CD4-positive, alpha-beta memory T cell (primary cell): ENCODE data around the gene CMTM7. TPM values are rescaled to one million over a fixed set of nuclear protein-coding genes. Genes with fewer than 3 reads are reported as not detected.
A peak's percentile ranks its signal among the peaks of the same experiment; 100 is the strongest.

Source experiments
- CTCF ChIA-PET: fragments of 350-600 bp; sonication (Branson Sonifier 250); formaldehyde crosslinking; loops from one replicate; lab custom pipeline; 2021; ENCODE audit warnings: inconsistent platforms; ENCODE audit not compliant: partially characterized antibody; lab: Charles Lee
- POLR2A ChIA-PET: fragments of 350-600 bp; sonication (Branson Sonifier 250); formaldehyde crosslinking; loops from one replicate; lab custom pipeline; 2021; ENCODE audit not compliant: partially characterized antibody; lab: Charles Lee
- DNase-seq, 5 donors: peaks; one replicate each; pipeline versions ENCODE4 v3.0.0 to v3.0.0-alpha.2; 2020 to 2022; ENCODE audit warnings: mixed read lengths in 1 of 5
- H3K27ac ChIP-seq: one replicate; pipeline ENCODE4 v1.7.0; 2013; ENCODE audit warnings: low read depth, low read length
- H3K27me3 ChIP-seq: 2 replicates; pipeline ENCODE4 v1.7.0; 2013; ENCODE audit warnings: mild to moderate bottlenecking, low read length, moderate library complexity; ENCODE audit not compliant: insufficient read depth
- H3K36me3 ChIP-seq: 2 replicates; pipeline ENCODE4 v1.7.0; 2013; ENCODE audit warnings: mild to moderate bottlenecking, low read length, moderate library complexity; ENCODE audit not compliant: insufficient read depth
- H3K4me1 ChIP-seq: 2 replicates; pipeline ENCODE4 v1.7.0; 2013; ENCODE audit warnings: mild to moderate bottlenecking, low read length, moderate library complexity; ENCODE audit not compliant: insufficient read depth
- H3K4me3 ChIP-seq, 2 donors: one replicate each; pipeline ENCODE4 v1.7.0; 2013; ENCODE audit warnings: low read length in 2 of 2, mild to moderate bottlenecking in 1 of 2
- H3K9me3 ChIP-seq, 2 donors: one replicate each; pipeline ENCODE4 v1.7.0; 2013; ENCODE audit warnings: low read length in 2 of 2, control low read depth in 1 of 2; ENCODE audit not compliant: control insufficient read depth in 1 of 2
- H3K27ac Mint-ChIP-seq, 7 donors: one replicate each; pipeline ENCODE4 v1.8.0; 2020 to 2021; ENCODE audit warnings: mixed read lengths in 7 of 7, mild to moderate bottlenecking in 6 of 7, inconsistent platforms in 3 of 7, moderate library complexity in 3 of 7
- H3K27me3 Mint-ChIP-seq, 2 donors: one replicate each; pipeline ENCODE4 v1.8.0; 2020 to 2021; ENCODE audit warnings: mixed read lengths in 2 of 2
- H3K36me3 Mint-ChIP-seq, 2 donors: one replicate each; pipeline ENCODE4 v1.8.0; 2020 to 2021; ENCODE audit warnings: mixed read lengths in 2 of 2, inconsistent platforms in 1 of 2, mild to moderate bottlenecking in 1 of 2
- H3K4me1 Mint-ChIP-seq, 4 donors: one replicate each; pipeline ENCODE4 v1.8.0; 2020 to 2021; ENCODE audit warnings: mixed read lengths in 4 of 4, mild to moderate bottlenecking in 1 of 4
- H3K4me3 Mint-ChIP-seq, 8 donors: one replicate each; pipeline ENCODE4 v1.8.0; 2020 to 2021; ENCODE audit warnings: mixed read lengths in 8 of 8, mild to moderate bottlenecking in 7 of 8, moderate library complexity in 6 of 8, inconsistent platforms in 3 of 8
- H3K9me3 Mint-ChIP-seq, 8 donors: one replicate each; pipeline ENCODE4 v1.8.0; 2020 to 2021; ENCODE audit warnings: mixed read lengths in 8 of 8, mild to moderate bottlenecking in 5 of 8, inconsistent platforms in 3 of 8, moderate library complexity in 1 of 8
- intact Hi-C: fragments of 100-400 bp; cut with micrococcal nuclease; formaldehyde crosslinking; loops from one replicate; pipeline ENCODE4 v1.15.1; 2023
- polyA plus RNA-seq, 2 donors: library from polyadenylated mRNA; unstranded; fragments of 300-500 nt; fragmentation: Illumina TruSeq; gene quantifications; one replicate each; pipeline ENCODE4 v1.2.3, GENCODE V29; 2021
- total RNA-seq, 2 experiments: library from RNA; stranded (reverse); gene quantifications; one replicate each; pipeline ENCODE4 v1.2.3, GENCODE V29; 2021

The CMTM7 gene
- total and polyA plus RNA-seq, 4 experiments from 2014 or later: 44.2 to 137 (median 65.7) TPM

- H3K4me3 ChIP-seq: no peak overlapping the region
- intact Hi-C loops: no loop called here
- H3K27ac ChIP-seq: peak overlapping the region; percentile 18
- ChIA-PET POLR2A (interaction anchor here (0.8 to 20.1 kb wide), 8 partner anchors 7 to 49 kb away, joined by 3 to 415 read pairs (median 5); no protein-coding TSS in a partner anchor), CTCF (interaction anchor here (1.0 to 1.9 kb wide), 4 partner anchors 11 to 48 kb away, joined by 3 to 12 read pairs (median 4); no protein-coding TSS in a partner anchor)
- Mint-ChIP-seq H3K4me3 (peak overlapping the region in 7 of 8 donors; percentile 31 to 76 (median 70)), H3K27me3 (no peaks in the 10 kb centered on the region), H3K36me3 (peaks cover 0 to 2% of the 10 kb centered on the region in 2 donors), H3K27ac (peak overlapping the region; percentile 3 to 96 (median 92)), H3K4me1 (peaks cover 66 to 100% (median 89%) of the 10 kb centered on the region in 4 donors), H3K9me3 (no peaks in the 10 kb centered on the region)
- no peaks in the 10 kb centered on the region for H3K27me3 ChIP-seq
- no peaks in the 10 kb centered on the region for H3K36me3 ChIP-seq
- H3K9me3 ChIP-seq: no peaks in the 10 kb centered on the region
- no peak for DNase-seq
- peaks cover 94% of the 10 kb centered on the region for H3K4me1 ChIP-seq
Observed at GRCh38 chr3:32420126-32421038, 28.7 kb downstream of the CMTM7 start.

- intact Hi-C loops: no loop called here
- no peaks in the 10 kb centered on the region for H3K9me3 Mint-ChIP-seq
- POLR2A ChIA-PET: interaction anchor here (0.8 to 20.1 kb wide), 5 partner anchors 12 to 47 kb away, joined by 3 to 415 read pairs (median 5); no protein-coding TSS in a partner anchor
Observed at GRCh38 chr3:32421185-32421584, 29.5 kb downstream of the CMTM7 start.

DNA sequence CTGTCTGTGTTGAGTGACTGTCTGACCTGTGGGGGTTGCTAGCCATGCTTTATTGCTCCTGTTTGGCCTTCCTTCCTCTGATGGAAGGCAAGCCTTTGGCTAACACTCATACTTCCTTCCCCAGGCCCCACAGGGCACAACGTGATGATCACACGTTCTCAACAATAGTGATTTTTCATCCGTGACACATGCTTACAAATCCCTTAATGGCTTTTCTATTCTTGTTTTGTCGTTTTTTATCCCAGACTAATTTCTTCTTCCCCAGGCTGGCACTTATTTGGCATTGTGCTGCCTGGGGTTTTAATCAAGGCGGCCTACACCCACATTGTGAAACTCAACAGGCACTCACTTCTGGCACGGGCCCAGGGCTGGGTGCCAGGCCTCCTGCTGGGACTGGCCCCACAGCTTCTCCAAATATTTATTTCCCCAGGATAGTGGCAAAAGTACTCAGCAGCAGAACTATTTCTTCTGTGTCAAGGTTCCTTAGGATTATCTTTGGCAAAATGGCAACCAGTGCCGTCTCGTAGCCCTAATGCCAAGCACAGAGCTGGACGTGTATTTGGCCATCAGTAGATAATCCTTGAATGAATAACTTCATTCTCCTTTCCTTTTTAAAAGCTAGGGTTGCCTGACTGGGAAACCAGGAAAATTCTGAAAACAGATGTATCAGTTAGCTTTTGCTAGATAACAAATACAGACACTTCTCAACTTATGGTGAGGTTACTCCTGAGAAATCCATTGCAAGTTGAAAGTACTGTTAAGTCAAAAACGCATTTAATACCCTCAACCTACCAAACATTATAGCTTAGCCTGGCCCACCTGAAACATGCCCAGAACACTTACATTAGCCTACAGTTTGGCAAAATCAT, 30.6 kb downstream of the CMTM7 start:
- H3K36me3 Mint-ChIP-seq: no peaks in the 10 kb centered on the region
- Histone ChIP-seq H3K36me3 (no peaks in the 10 kb centered on the region), H3K9me3 (no peaks in the 10 kb centered on the region), H3K27me3 (no peaks in the 10 kb centered on the region), H3K4me3 (no peak overlapping the region), H3K4me1 (peaks cover 98% of the 10 kb centered on the region), H3K27ac (no peak overlapping the region)
- no peaks in the 10 kb centered on the region for H3K9me3 Mint-ChIP-seq
- peak overlapping the region; percentile 74 to 97 (median 90) for H3K27ac Mint-ChIP-seq
- CTCF ChIA-PET: interaction anchor here (0.6 to 3.8 kb wide), 8 partner anchors 8 to 47 kb away, joined by 3 to 37 read pairs (median 8); no protein-coding TSS in a partner anchor
- H3K4me1 Mint-ChIP-seq: peaks cover 64 to 98% (median 85%) of the 10 kb centered on the region in 4 donors
- intact Hi-C loops: no loop called here
- no peak for DNase-seq
- no peaks in the 10 kb centered on the region for H3K27me3 Mint-ChIP-seq
- H3K4me3 Mint-ChIP-seq: peak overlapping the region in 3 of 8 donors; percentile 21 to 39 (median 36)
- POLR2A ChIA-PET: interaction anchor here (1.3 to 20.1 kb wide), 4 partner anchors 11 to 46 kb away, joined by 4 to 415 read pairs (median 36); no protein-coding TSS in a partner anchor

More at GRCh38 chr3:32421185-32421584, 29.5 kb downstream of the CMTM7 start:
- DNase-seq: no peak
- no peaks in the 10 kb centered on the region for H3K27me3 Mint-ChIP-seq
- H3K27ac Mint-ChIP-seq: peak overlapping the region; percentile 74 to 96 (median 92)
- Histone ChIP-seq H3K27me3 (no peaks in the 10 kb centered on the region), H3K27ac (no peak overlapping the region), H3K4me3 (no peak overlapping the region), H3K36me3 (no peaks in the 10 kb centered on the region), H3K9me3 (no peaks in the 10 kb centered on the region), H3K4me1 (peaks cover 94% of the 10 kb centered on the region)
- peak overlapping the region; percentile 2 to 75 (median 40) for H3K4me3 Mint-ChIP-seq
- H3K4me1 Mint-ChIP-seq: peaks cover 61 to 100% (median 85%) of the 10 kb centered on the region in 4 donors
- no peaks in the 10 kb centered on the region for H3K36me3 Mint-ChIP-seq
- CTCF ChIA-PET: interaction anchor here (0.8 to 1.9 kb wide), 2 partner anchors 25 to 47 kb away, joined by 4 to 12 read pairs; no protein-coding TSS in a partner anchor

GRCh38 chr3:32422943-32423342, 31.3 kb downstream of the CMTM7 start:
- Histone ChIP-seq H3K36me3 (no peaks in the 10 kb centered on the region), H3K27ac (no peak overlapping the region), H3K4me1 (peaks cover 98% of the 10 kb centered on the region), H3K4me3 (no peak overlapping the region), H3K9me3 (no peaks in the 10 kb centered on the region), H3K27me3 (no peaks in the 10 kb centered on the region)
- Mint-ChIP-seq H3K4me3 (peak overlapping the region in 4 of 8 donors; percentile 33 to 91 (median 82)), H3K27me3 (no peaks in the 10 kb centered on the region), H3K9me3 (no peaks in the 10 kb centered on the region), H3K4me1 (peaks cover 71 to 98% (median 85%) of the 10 kb centered on the region in 4 donors), H3K36me3 (no peaks in the 10 kb centered on the region), H3K27ac (peak overlapping the region; percentile 62 to 97 (median 93))
- no peak for DNase-seq
- intact Hi-C loops: no loop called here
- ChIA-PET CTCF (interaction anchor here (0.6 to 3.8 kb wide), 8 partner anchors 9 to 47 kb away, joined by 3 to 37 read pairs (median 8); no protein-coding TSS in a partner anchor), POLR2A (interaction anchor here (0.6 to 20.1 kb wide), 9 partner anchors 8 to 825 kb away, joined by 3 to 415 read pairs (median 22); partner anchors contain the start of gene CMTM7)

GRCh38 chr3:32423534-32423933, 31.9 kb downstream of the CMTM7 start:
- Histone ChIP-seq H3K36me3 (no peaks in the 10 kb centered on the region), H3K9me3 (no peaks in the 10 kb centered on the region), H3K4me1 (peaks cover 98% of the 10 kb centered on the region), H3K27ac (peak overlapping the region; percentile 50), H3K4me3 (peak overlapping the region in 1 of 2 donors; percentile 18), H3K27me3 (no peaks in the 10 kb centered on the region)
- no peaks in the 10 kb centered on the region for H3K36me3 Mint-ChIP-seq
- CTCF ChIA-PET: interaction anchor here (1.0 to 3.8 kb wide), 11 partner anchors 9 to 135 kb away, joined by 3 to 37 read pairs (median 8); no protein-coding TSS in a partner anchor
- peaks cover 72 to 99% (median 86%) of the 10 kb centered on the region in 4 donors for H3K4me1 Mint-ChIP-seq
- POLR2A ChIA-PET: interaction anchor here (0.6 to 20.1 kb wide), 11 partner anchors 9 to 825 kb away, joined by 3 to 415 read pairs (median 10); partner anchors contain the start of gene CMTM7
- peak overlapping the region; percentile 90 to 97 (median 93) for H3K27ac Mint-ChIP-seq
- intact Hi-C loops: no loop called here
- peak overlapping the region in 6 of 8 donors; percentile 51 to 91 (median 72) for H3K4me3 Mint-ChIP-seq
- H3K9me3 Mint-ChIP-seq: no peaks in the 10 kb centered on the region
- H3K27me3 Mint-ChIP-seq: no peaks in the 10 kb centered on the region
- no peak for DNase-seq

- H3K9me3 ChIP-seq: no peaks in the 10 kb centered on the region
- DNase-seq: peak; percentile 40 to 61 (median 57)
- H3K4me3 ChIP-seq: peak overlapping the region in 1 of 2 donors; percentile 18
- no peaks in the 10 kb centered on the region for H3K27me3 ChIP-seq
- H3K36me3 Mint-ChIP-seq: no peaks in the 10 kb centered on the region
- H3K4me1 ChIP-seq: peaks cover 97% of the 10 kb centered on the region
- no peaks in the 10 kb centered on the region for H3K27me3 Mint-ChIP-seq
- H3K9me3 Mint-ChIP-seq: no peaks in the 10 kb centered on the region
- ChIA-PET CTCF (interaction anchor here (1.0 to 3.8 kb wide), 14 partner anchors 9 to 136 kb away, joined by 3 to 37 read pairs (median 6); no protein-coding TSS in a partner anchor), POLR2A (interaction anchor here (1.3 to 20.1 kb wide), 9 partner anchors 9 to 49 kb away, joined by 3 to 415 read pairs (median 22); partner anchors contain the start of gene CMTM7)
- peak overlapping the region; percentile 24 to 91 (median 72) for H3K4me3 Mint-ChIP-seq
- H3K27ac Mint-ChIP-seq: peak overlapping the region; percentile 90 to 97 (median 93)
- no peaks in the 10 kb centered on the region for H3K36me3 ChIP-seq
- peak overlapping the region; percentile 50 for H3K27ac ChIP-seq
- intact Hi-C loops: loop anchor here (1.0 kb wide), 1 partner anchor 10 kb away; no protein-coding TSS in a partner anchor
- H3K4me1 Mint-ChIP-seq: peaks cover 72 to 99% (median 87%) of the 10 kb centered on the region in 4 donors
Observed at GRCh38 chr3:32423956-32424557, 32.4 kb downstream of the CMTM7 start.
